ENCODE data around the gene RALGPS1. TPM values are rescaled to one million over a fixed set of nuclear protein-coding genes. Genes with fewer than 3 reads are reported as not detected.

RALGPS1 gene
- total RNA-seq, 2 experiments from 2014 or later = 14.1 to 14.4 TPM

- intact Hi-C loops (cut with micrococcal nuclease; ENCODE audit: unreplicated experiment) = no loop called here
- Histone ChIP-seq H4K20me1 (ENCODE audit: insufficient read depth, low read length) (no peaks in the 10 kb centered on the region), H3K27ac (ENCODE audit: low read depth, low read length, poor library complexity, severe bottlenecking) (no peak overlapping the region), H3K9me3 (ENCODE audit: low read length) (no peaks in the 10 kb centered on the region), H3K4me1 (ENCODE audit: insufficient read depth, low read length, poor library complexity, severe bottlenecking) (no peaks in the 10 kb centered on the region), H2AFZ (ENCODE audit: low read length) (no peak overlapping the region), H3K4me2 (ENCODE audit: low read length) (no peak overlapping the region), H3K79me2 (ENCODE audit: insufficient read depth, low read depth, low read length) (no peaks in the 10 kb centered on the region), H3K36me3 (ENCODE audit: insufficient read depth, low read length) (no peaks in the 10 kb centered on the region), H3K9me2 (ENCODE audit: insufficient read depth, low read length) (no peaks in the 10 kb centered on the region), H3K4me3 (ENCODE audit: low read depth, low read length, poor library complexity, severe bottlenecking) (no peak overlapping the region)
- POLR2A ChIA-PET = no interaction called here
- CTCF ChIA-PET (ENCODE audit: unreplicated experiment) = no interaction called here
- no TSS peak for BruUV-seq (replicated peaks)
- DNase-seq (ENCODE audit: low spot score) = no peak
- TF ChIP-seq EZH2phosphoT487 (IDR thresholded peaks at IDR 0.05; ENCODE audit: borderline replicate concordance, low read depth, low read length) (no peak), CTCF (conservative IDR thresholded peaks at IDR 0.05; ENCODE audit: low read length) (no peak)
These were observed 169.8 kb downstream of the RALGPS1 start for GRCh38 chr9:127084076-127085039.

GRCh38 chr9:127085186-127085585 is 170.6 kb downstream of the RALGPS1 start:
- intact Hi-C loops (cut with micrococcal nuclease; ENCODE audit: unreplicated experiment) = no loop called here
- H3K4me3 ChIP-seq (ENCODE audit: low read depth, low read length, poor library complexity, severe bottlenecking) = no peak overlapping the region
- no peaks in the 10 kb centered on the region for H3K36me3 ChIP-seq (ENCODE audit: insufficient read depth, low read length)
- H2AFZ ChIP-seq (ENCODE audit: low read length) = no peak overlapping the region
- BruUV-seq (replicated peaks) = no TSS peak
- ChIA-PET CTCF (ENCODE audit: unreplicated experiment) (no interaction called here), POLR2A (no interaction called here)
- H3K9me3 ChIP-seq (ENCODE audit: low read length) = no peaks in the 10 kb centered on the region
- H3K4me2 ChIP-seq (ENCODE audit: low read length) = no peak overlapping the region
- TF ChIP-seq CTCF (conservative IDR thresholded peaks at IDR 0.05; ENCODE audit: low read length) (no peak), EZH2phosphoT487 (IDR thresholded peaks at IDR 0.05; ENCODE audit: borderline replicate concordance, low read depth, low read length) (no peak)
- H3K4me1 ChIP-seq (ENCODE audit: insufficient read depth, low read length, poor library complexity, severe bottlenecking) = no peaks in the 10 kb centered on the region
- no peaks in the 10 kb centered on the region for H4K20me1 ChIP-seq (ENCODE audit: insufficient read depth, low read length)
- no peaks in the 10 kb centered on the region for H3K79me2 ChIP-seq (ENCODE audit: insufficient read depth, low read depth, low read length)
- H3K27ac ChIP-seq (ENCODE audit: low read depth, low read length, poor library complexity, severe bottlenecking) = no peak overlapping the region
- DNase-seq (ENCODE audit: low spot score) = no peak
- no peaks in the 10 kb centered on the region for H3K9me2 ChIP-seq (ENCODE audit: insufficient read depth, low read length)

GRCh38 chr9:127086771-127087170 is 172.2 kb downstream of the RALGPS1 start:
- H3K4me2 ChIP-seq (ENCODE audit: low read length) = no peak overlapping the region
- no peak overlapping the region for H3K4me3 ChIP-seq (ENCODE audit: low read depth, low read length, poor library complexity, severe bottlenecking)
- intact Hi-C loops (cut with micrococcal nuclease; ENCODE audit: unreplicated experiment) = no loop called here
- H3K79me2 ChIP-seq (ENCODE audit: insufficient read depth, low read depth, low read length) = no peaks in the 10 kb centered on the region
- POLR2A ChIA-PET = no interaction called here
- no peak overlapping the region for H3K27ac ChIP-seq (ENCODE audit: low read depth, low read length, poor library complexity, severe bottlenecking)
- H3K36me3 ChIP-seq (ENCODE audit: insufficient read depth, low read length) = no peaks in the 10 kb centered on the region
- H3K4me1 ChIP-seq (ENCODE audit: insufficient read depth, low read length, poor library complexity, severe bottlenecking) = no peaks in the 10 kb centered on the region
- CTCF ChIA-PET (ENCODE audit: unreplicated experiment) = no interaction called here
- H3K9me3 ChIP-seq (ENCODE audit: low read length) = no peaks in the 10 kb centered on the region
- H2AFZ ChIP-seq (ENCODE audit: low read length) = no peak overlapping the region
- H3K9me2 ChIP-seq (ENCODE audit: insufficient read depth, low read length) = no peaks in the 10 kb centered on the region
- no TSS peak for BruUV-seq (replicated peaks)
- DNase-seq (ENCODE audit: low spot score) = no peak
- no peaks in the 10 kb centered on the region for H4K20me1 ChIP-seq (ENCODE audit: insufficient read depth, low read length)
- TF ChIP-seq CTCF (conservative IDR thresholded peaks at IDR 0.05; ENCODE audit: low read length) (no peak), EZH2phosphoT487 (IDR thresholded peaks at IDR 0.05; ENCODE audit: borderline replicate concordance, low read depth, low read length) (no peak)

All from OCI-LY7 (cell line).